MM.1S (cell line): ENCODE measurements around the gene GUCA2B.

Experiments
- CTCF ChIP-seq: fragments of 300-600 bp; sonication (generic); IDR thresholded peaks from 2 replicates; pipeline ENCODE4 v1.5.1; 2016; ENCODE audit warnings: antibody characterized with exemption, low read length, mixed read lengths
- EZH2 ChIP-seq: fragments of 300-600 bp; sonication (generic); optimal IDR thresholded peaks from 2 replicates; pipeline ENCODE3; 2017; ENCODE audit warnings: low read depth, mild to moderate bottlenecking, antibody characterized with exemption, low read length, mixed read lengths
- EZH2phosphoT487 ChIP-seq: fragments of 300-600 bp; sonication (generic); IDR thresholded peaks from 2 replicates; pipeline ENCODE4 v1.6.1; 2018; ENCODE audit warnings: antibody characterized with exemption, low read length

- no peak for TF ChIP-seq CTCF
- no peak for TF ChIP-seq EZH2
- no peak for TF ChIP-seq EZH2phosphoT487
Measured at GRCh38 chr1:42183957-42184268, 30.7 kb downstream of the GUCA2B start.
